Ectodermal cell (in vitro differentiated cells): ENCODE results near the gene GNPDA2.

Experiments used
- H3K27ac ChIP-seq: 2 replicates; pipeline ENCODE4 v1.7.0; 2013; ENCODE audit warnings: mild to moderate bottlenecking, low read depth, low read length; ENCODE audit not compliant: insufficient read depth, poor library complexity, severe bottlenecking
- H3K27me3 ChIP-seq: 2 replicates; pipeline ENCODE4 v1.7.0; 2013; ENCODE audit warnings: mild to moderate bottlenecking, low read length; ENCODE audit not compliant: insufficient read depth, control insufficient read depth, poor library complexity, severe bottlenecking
- H3K36me3 ChIP-seq: one replicate; pipeline ENCODE4 v1.7.0; 2013; ENCODE audit warnings: low read length; ENCODE audit not compliant: control insufficient read depth, insufficient read depth
- H3K4me1 ChIP-seq: one replicate; pipeline ENCODE4 v1.7.0; 2013; ENCODE audit warnings: low read length; ENCODE audit not compliant: control insufficient read depth, insufficient read depth
- H3K4me3 ChIP-seq: 2 replicates; pipeline ENCODE4 v1.7.0; 2013; ENCODE audit warnings: low read depth, low read length, control low read depth; ENCODE audit not compliant: insufficient read depth
- H3K9me3 ChIP-seq: 2 replicates; pipeline ENCODE4 v1.7.0; 2013; ENCODE audit warnings: mild to moderate bottlenecking, low read length, moderate library complexity; ENCODE audit not compliant: control insufficient read depth
- WGBS, 2 experiments: methylation state at CpG; one replicate each; pipeline ENCODE4 v1.1.7; 2013; ENCODE audit warnings: missing lambda C conversion rate in 2 of 2; 5-methylcytosine and 5-hydroxymethylcytosine counted together

Gene GNPDA2

DNA sequence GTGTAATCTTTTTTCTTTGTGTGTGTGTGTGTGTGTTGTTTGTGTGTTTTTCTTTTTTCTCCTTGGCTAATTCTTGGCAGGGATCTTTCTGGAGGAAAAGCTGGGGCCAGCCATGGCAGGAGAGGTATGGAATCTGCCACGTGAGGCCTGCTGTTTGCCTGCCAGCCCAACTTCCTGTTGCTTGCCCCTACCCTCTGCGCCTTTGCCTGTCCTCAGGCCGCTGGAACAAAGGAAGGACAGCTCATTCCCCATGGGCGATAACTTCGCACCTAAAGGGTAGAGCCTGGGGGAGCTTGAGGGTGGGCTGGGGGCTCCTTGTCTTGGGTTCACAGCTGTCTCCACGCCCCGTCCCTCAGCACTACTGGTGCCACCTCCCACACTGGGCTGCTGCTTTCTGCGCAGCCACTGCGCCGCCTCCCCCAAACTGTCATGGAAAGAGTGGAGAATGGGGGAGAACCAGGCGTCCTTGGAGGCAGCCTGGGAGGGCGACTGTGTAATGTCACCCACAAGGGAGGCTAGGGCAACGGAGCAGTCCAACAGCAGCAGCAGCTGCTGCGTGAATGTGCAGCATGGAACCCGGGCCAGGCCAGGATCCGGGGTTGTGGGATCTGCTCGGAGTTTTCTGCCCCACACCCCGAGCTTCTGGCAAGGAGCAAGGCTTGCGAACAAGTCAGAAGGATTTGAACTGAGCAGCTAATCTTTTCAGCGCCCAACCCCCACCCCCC lies 62.7 kb downstream of the GNPDA2 start:
- Histone ChIP-seq H3K9me3 (no peaks in the 10 kb centered on the region), H3K4me1 (no peaks in the 10 kb centered on the region), H3K27ac (no peak overlapping the region), H3K4me3 (no peak overlapping the region), H3K27me3 (no peaks in the 10 kb centered on the region), H3K36me3 (no peaks in the 10 kb centered on the region)
- 94 to 95% methylated on average over 20 of the region's 20 CpGs for WGBS, 2 experiments

DNA sequence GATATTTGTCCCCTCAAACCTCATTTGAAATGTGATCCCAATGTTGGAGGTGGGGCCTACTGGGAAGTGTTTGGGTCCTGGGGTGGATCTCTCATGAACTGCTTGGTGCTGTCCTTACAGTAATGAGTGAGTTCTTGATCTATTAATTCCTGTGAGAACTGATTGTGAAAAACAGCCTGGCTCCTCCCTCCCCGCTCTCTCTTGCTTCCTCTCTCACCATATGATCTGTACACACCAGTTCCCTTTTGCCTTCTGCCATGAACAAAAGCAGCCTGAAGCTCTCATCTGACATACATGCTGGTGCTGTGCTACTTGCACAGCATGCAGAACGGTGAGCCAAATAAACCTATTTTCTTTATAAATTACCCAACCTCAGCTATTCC lies 63.7 kb downstream of the GNPDA2 start:
- Histone ChIP-seq H3K4me3 (no peak overlapping the region), H3K27me3 (no peaks in the 10 kb centered on the region), H3K27ac (no peak overlapping the region), H3K4me1 (no peaks in the 10 kb centered on the region), H3K9me3 (no peaks in the 10 kb centered on the region), H3K36me3 (no peaks in the 10 kb centered on the region)
- 42 to 44% methylated on average over 2 of the region's 2 CpGs for WGBS, 2 experiments

DNA sequence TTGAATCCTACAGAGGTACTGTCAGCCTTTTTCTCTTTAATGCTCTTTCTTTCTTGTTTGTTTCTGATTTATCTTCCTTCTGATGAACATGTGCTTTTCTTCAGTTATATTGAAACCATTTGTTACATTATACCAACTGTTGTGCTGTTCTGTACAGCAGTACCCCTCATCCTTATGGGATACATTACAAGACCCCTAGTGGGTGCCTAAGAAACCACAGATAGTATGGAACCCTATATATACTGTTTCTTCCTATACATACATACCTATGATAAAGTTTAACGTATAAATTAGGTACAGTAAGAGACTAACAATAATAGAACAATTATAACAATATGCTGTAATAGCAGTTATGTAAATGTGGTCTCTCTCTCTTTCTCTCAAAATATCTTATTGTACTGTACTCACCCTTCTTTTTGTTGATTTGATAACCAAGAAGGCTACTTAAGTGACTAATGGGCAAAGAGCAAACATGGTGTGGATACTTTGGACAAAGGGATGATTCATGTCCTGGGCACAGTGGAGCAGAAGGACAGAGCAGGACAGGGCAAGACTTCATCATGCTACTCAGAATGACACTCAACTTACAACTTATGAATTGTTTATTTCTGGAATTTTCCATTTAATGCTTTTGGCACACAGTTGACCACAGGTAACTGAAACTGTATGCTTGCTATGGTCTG lies 64.3 kb downstream of the GNPDA2 start:
- no peak overlapping the region for H3K4me3 ChIP-seq
- H3K4me1 ChIP-seq = no peaks in the 10 kb centered on the region
- WGBS, 2 experiments = no CpG with 5 or more reads among the region's 1 CpG
- no peak overlapping the region for H3K27ac ChIP-seq
- no peaks in the 10 kb centered on the region for H3K27me3 ChIP-seq
- no peaks in the 10 kb centered on the region for H3K9me3 ChIP-seq
- H3K36me3 ChIP-seq = no peaks in the 10 kb centered on the region

DNA sequence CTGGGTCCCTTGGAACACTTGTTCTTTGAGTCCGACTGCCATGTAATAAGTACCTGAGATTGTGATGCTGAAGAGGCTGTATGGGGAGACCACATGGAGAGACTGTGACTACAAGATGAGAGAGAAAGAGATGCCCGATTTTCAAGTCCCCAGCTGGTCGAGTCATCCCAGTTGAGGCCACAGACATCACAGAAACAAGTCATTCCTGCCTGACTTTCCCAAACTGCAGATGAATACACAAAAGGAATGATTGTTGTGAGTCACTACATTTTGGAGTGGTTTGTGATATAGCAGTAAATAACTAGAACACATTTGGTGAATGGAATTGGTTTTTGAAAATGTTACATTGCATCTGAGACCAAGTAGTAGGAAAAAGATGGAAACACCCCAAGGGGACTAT lies 66.0 kb downstream of the GNPDA2 start:
- Histone ChIP-seq H3K36me3 (no peaks in the 10 kb centered on the region), H3K27ac (no peak overlapping the region), H3K4me1 (no peaks in the 10 kb centered on the region), H3K27me3 (no peaks in the 10 kb centered on the region), H3K9me3 (no peaks in the 10 kb centered on the region), H3K4me3 (no peak overlapping the region)
- WGBS, 2 experiments = 51 to 57% methylated on average over 3 of the region's 3 CpGs

DNA sequence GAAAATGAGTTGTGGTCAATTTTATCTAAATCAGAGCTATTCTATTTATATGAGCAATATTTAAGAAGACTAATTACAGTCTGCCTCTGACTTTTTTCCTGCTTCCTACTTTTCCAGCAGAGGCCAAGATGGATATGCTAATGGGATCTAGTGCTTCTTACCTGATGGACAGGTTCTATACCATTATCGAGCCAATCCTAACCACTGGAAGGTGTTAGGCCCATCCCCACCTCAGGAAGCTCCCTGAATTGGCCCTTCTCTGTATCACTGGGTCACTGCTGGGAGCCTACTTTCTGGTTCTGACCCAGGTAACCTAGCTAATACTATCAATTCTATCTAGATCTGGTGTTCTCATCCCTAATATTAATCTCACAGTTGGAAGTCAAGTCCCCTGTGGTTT lies 74.4 kb downstream of the GNPDA2 start:
- Histone ChIP-seq H3K27ac (no peak overlapping the region), H3K9me3 (no peaks in the 10 kb centered on the region), H3K27me3 (no peaks in the 10 kb centered on the region), H3K4me3 (no peak overlapping the region), H3K36me3 (no peaks in the 10 kb centered on the region), H3K4me1 (no peaks in the 10 kb centered on the region)
- 94 to 96% methylated on average over 1 of the region's 1 CpG for WGBS, 2 experiments
